Stimulated activated naive CD8-positive, alpha-beta T cell treated with anti-CD3 and anti-CD28 coated beads, Interleukin-15, amount 100 ng/mL, for 72 hours (primary cell): ENCODE measurements around the gene SGCB.
"Not testable (repeated sequence)": the region's sequence is repeated elsewhere in the genome, so short reads cannot be mapped to it uniquely, and the experiment has no call there.

Source experiments
- ATAC-seq: fragments of 150-1000 bp; cut with Tn5 transposase; 2 replicates; pipeline ENCODE4 v1.10.0; 2021; ENCODE audit warnings: mild to moderate bottlenecking, moderate library complexity
- DNase-seq, 2 donors: peaks; one replicate each; pipeline ENCODE4 v3.0.0; 2021 to 2022
- H3K27ac Mint-ChIP-seq, 2 donors: one replicate each; pipeline ENCODE4 v1.8.0; 2022; ENCODE audit warnings: mild to moderate bottlenecking in 2 of 2, mixed read lengths in 2 of 2, moderate library complexity in 2 of 2
- H3K27me3 Mint-ChIP-seq: one replicate; pipeline ENCODE4 v1.8.0; 2022; ENCODE audit warnings: mixed read lengths
- H3K4me1 Mint-ChIP-seq: one replicate; pipeline ENCODE4 v1.8.0; 2022; ENCODE audit warnings: mild to moderate bottlenecking, mixed read lengths
- H3K4me3 Mint-ChIP-seq, 2 donors: one replicate each; pipeline ENCODE4 v1.8.0; 2022; ENCODE audit warnings: mild to moderate bottlenecking in 2 of 2, mixed read lengths in 2 of 2, moderate library complexity in 1 of 2
- H3K9me3 Mint-ChIP-seq, 2 donors: one replicate each; pipeline ENCODE4 v1.8.0; 2022; ENCODE audit warnings: mixed read lengths in 2 of 2

SGCB gene

GRCh38 chr4:52038103-52038912, at the start of gene SGCB:
TSS of gene SGCB (minus strand) at chr4:52038299. CDS start at chr4:52038259, 40 bp downstream.
- DNase-seq: peak; percentile 68 to 70
- Mint-ChIP-seq H3K4me1 (peaks cover 23% of the 10 kb centered on the region), H3K27ac (peak within 1 kb of the TSS; percentile 86 to 94), H3K27me3 (peaks cover 35% of the 10 kb centered on the region), H3K9me3 (no peaks in the 10 kb centered on the region), H3K4me3 (peak within 1 kb of the TSS; percentile 82 to 92)
- peak; percentile 92 for ATAC-seq

GRCh38 chr4:52086425-52086824, 48.3 kb upstream of the SGCB start:
- not testable (repeated sequence) for H3K27ac Mint-ChIP-seq, H3K4me3 Mint-ChIP-seq, DNase-seq, H3K4me1 Mint-ChIP-seq, H3K9me3 Mint-ChIP-seq, ATAC-seq
- H3K27me3 Mint-ChIP-seq: peaks cover 39% of the 10 kb centered on the region

- Mint-ChIP-seq H3K9me3 (no peaks in the 10 kb centered on the region), H3K4me1 (no peaks in the 10 kb centered on the region), H3K27me3 (peaks cover 43% of the 10 kb centered on the region), H3K27ac (no peak overlapping the region), H3K4me3 (no peak overlapping the region)
- DNase-seq (no peak), ATAC-seq (no peak)
Observed at GRCh38 chr4:52081216-52081615, 43.1 kb upstream of the SGCB start.

GRCh38 chr4:52079659-52080058, 41.6 kb upstream of the SGCB start:
- Mint-ChIP-seq H3K27ac (no peak overlapping the region), H3K9me3 (no peaks in the 10 kb centered on the region), H3K4me3 (no peak overlapping the region), H3K27me3 (peaks cover 59% of the 10 kb centered on the region), H3K4me1 (no peaks in the 10 kb centered on the region)
- ATAC-seq (no peak), DNase-seq (no peak)

GRCh38 chr4:52076731-52077130, 38.6 kb upstream of the SGCB start:
- no peak overlapping the region for H3K4me3 Mint-ChIP-seq
- DNase-seq (no peak), ATAC-seq (no peak)
- H3K27ac Mint-ChIP-seq: no peak overlapping the region
- no peaks in the 10 kb centered on the region for H3K4me1 Mint-ChIP-seq
- H3K9me3 Mint-ChIP-seq: no peaks in the 10 kb centered on the region
- H3K27me3 Mint-ChIP-seq: peaks cover 68% of the 10 kb centered on the region

GRCh38 chr4:52071791-52072546, 33.9 kb upstream of the SGCB start:
- no peak for DNase-seq
- Mint-ChIP-seq H3K4me3 (no peak overlapping the region), H3K4me1 (no peaks in the 10 kb centered on the region), H3K27me3 (peaks cover 81% of the 10 kb centered on the region), H3K27ac (no peak overlapping the region), H3K9me3 (no peaks in the 10 kb centered on the region)
- ATAC-seq: no peak

GRCh38 chr4:52069571-52069970, 31.5 kb upstream of the SGCB start:
- Mint-ChIP-seq H3K9me3 (no peaks in the 10 kb centered on the region), H3K4me1 (no peaks in the 10 kb centered on the region), H3K27ac (no peak overlapping the region), H3K27me3 (peaks cover 72% of the 10 kb centered on the region), H3K4me3 (no peak overlapping the region)
- DNase-seq: no peak
- no peak for ATAC-seq

- ATAC-seq (no peak), DNase-seq (no peak)
- no peaks in the 10 kb centered on the region for H3K4me1 Mint-ChIP-seq
- H3K27me3 Mint-ChIP-seq: peaks cover 33% of the 10 kb centered on the region
- no peak overlapping the region for H3K27ac Mint-ChIP-seq
- H3K4me3 Mint-ChIP-seq: no peak overlapping the region
- no peaks in the 10 kb centered on the region for H3K9me3 Mint-ChIP-seq
Observed at GRCh38 chr4:52059372-52059771, 21.3 kb upstream of the SGCB start.

GRCh38 chr4:52058275-52058674, 20.2 kb upstream of the SGCB start:
- Mint-ChIP-seq H3K27me3 (peaks cover 44% of the 10 kb centered on the region), H3K9me3 (no peaks in the 10 kb centered on the region)

GRCh38 chr4:52057196-52057595, 19.1 kb upstream of the SGCB start:
- peaks cover 5% of the 10 kb centered on the region for H3K4me1 Mint-ChIP-seq
- DNase-seq (no peak), ATAC-seq (no peak)

More at GRCh38 chr4:52058275-52058674, 20.2 kb upstream of the SGCB start:
- Mint-ChIP-seq H3K4me1 (no peaks in the 10 kb centered on the region), H3K4me3 (no peak overlapping the region), H3K27ac (no peak overlapping the region)
- DNase-seq (no peak), ATAC-seq (no peak)

GRCh38 chr4:52054254-52054653, 16.2 kb upstream of the SGCB start:
- Mint-ChIP-seq H3K27me3 (peaks cover 77% of the 10 kb centered on the region), H3K4me3 (no peak overlapping the region)

More at GRCh38 chr4:52057196-52057595, 19.1 kb upstream of the SGCB start:
- Mint-ChIP-seq H3K27me3 (peaks cover 55% of the 10 kb centered on the region), H3K27ac (no peak overlapping the region), H3K9me3 (no peaks in the 10 kb centered on the region), H3K4me3 (no peak overlapping the region)

GRCh38 chr4:52052475-52052780, 14.3 kb upstream of the SGCB start:
- Mint-ChIP-seq H3K27ac (no peak overlapping the region), H3K4me3 (peak overlapping the region; percentile 73 to 75), H3K27me3 (peaks cover 83% of the 10 kb centered on the region), H3K9me3 (no peaks in the 10 kb centered on the region), H3K4me1 (peaks cover 13% of the 10 kb centered on the region)
- ATAC-seq (peak; percentile 67), DNase-seq (peak in 1 of 2 donors; percentile 13)

More at GRCh38 chr4:52054254-52054653, 16.2 kb upstream of the SGCB start:
- no peak overlapping the region for H3K27ac Mint-ChIP-seq
- no peaks in the 10 kb centered on the region for H3K9me3 Mint-ChIP-seq
- H3K4me1 Mint-ChIP-seq: peaks cover 13% of the 10 kb centered on the region
- no peak for ATAC-seq
- no peak for DNase-seq

GRCh38 chr4:52051615-52052474, 13.7 kb upstream of the SGCB start:
- ATAC-seq (peak; percentile 70), DNase-seq (peak; percentile 11 to 13)
- peak overlapping the region; percentile 73 to 75 for H3K4me3 Mint-ChIP-seq
- peaks cover 84% of the 10 kb centered on the region for H3K27me3 Mint-ChIP-seq
- peak overlapping the region in 1 of 2 donors; percentile 83 for H3K27ac Mint-ChIP-seq
- no peaks in the 10 kb centered on the region for H3K9me3 Mint-ChIP-seq
- H3K4me1 Mint-ChIP-seq: peaks cover 13% of the 10 kb centered on the region

GRCh38 chr4:52051213-52051614, 13.1 kb upstream of the SGCB start, which contains the start of gene SPATA18:
TSS of gene SPATA18 (plus strand) at chr4:52051304. CDS start at chr4:52051705, 401 bp downstream.
- Mint-ChIP-seq H3K4me3 (peak within 1 kb of the TSS; percentile 73 to 75), H3K9me3 (no peaks in the 10 kb centered on the region), H3K4me1 (peaks cover 13% of the 10 kb centered on the region), H3K27me3 (peaks cover 84% of the 10 kb centered on the region), H3K27ac (peak within 1 kb of the TSS in 1 of 2 donors; percentile 83)
- peak; percentile 65 for ATAC-seq
- DNase-seq: no peak

GRCh38 chr4:52049266-52049665, 11.2 kb upstream of the SGCB start:
- DNase-seq (no peak), ATAC-seq (no peak)
- H3K9me3 Mint-ChIP-seq: no peaks in the 10 kb centered on the region
- no peak overlapping the region for H3K4me3 Mint-ChIP-seq
- H3K27ac Mint-ChIP-seq: no peak overlapping the region
- H3K4me1 Mint-ChIP-seq: peaks cover 13% of the 10 kb centered on the region
- H3K27me3 Mint-ChIP-seq: peaks cover 82% of the 10 kb centered on the region
